GM23338 (cell line): ENCODE data around the gene OCA2. TPM values are rescaled to one million over a fixed set of nuclear protein-coding genes. Genes with fewer than 3 reads are reported as not detected.

Source experiments
- ATAC-seq: fragments of 200-7000 bp; cut with Tn5 transposase; 3 replicates; pipeline ENCODE4 v1.9.1; 2020
- DNase-seq: peaks from one replicate; pipeline ENCODE4 v3.0.0-alpha.2; 2015; ENCODE audit warnings: low spot score
- H2AFZ ChIP-seq: fragments of 200-600 bp; sonication (generic); 2 replicates; pipeline ENCODE4 v1.8.0; 2016; ENCODE audit warnings: antibody characterized with exemption, mild to moderate bottlenecking, moderate library complexity
- H3F3A ChIP-seq: fragments of 200-600 bp; sonication (generic); replicated peaks from 2 replicates; pipeline ENCODE4 v1.8.0; 2017; ENCODE audit warnings: antibody characterized with exemption, mixed run types, low read depth
- H3K27ac ChIP-seq: fragments of 200-600 bp; sonication (generic); 2 replicates; pipeline ENCODE4 v1.6.1; 2016; ENCODE audit warnings: low read depth
- H3K27me3 ChIP-seq: fragments of 200-600 bp; sonication (generic); 2 replicates; pipeline ENCODE4 v1.8.0; 2016; ENCODE audit warnings: mild to moderate bottlenecking, mixed run types, moderate library complexity; ENCODE audit not compliant: insufficient read depth
- H3K36me3 ChIP-seq: fragments of 200-600 bp; sonication (generic); 2 replicates; pipeline ENCODE4 v1.8.0; 2016; ENCODE audit warnings: mild to moderate bottlenecking; ENCODE audit not compliant: insufficient read depth
- H3K4me1 ChIP-seq: fragments of 200-600 bp; sonication (generic); 2 replicates; pipeline ENCODE4 v1.8.0; 2016; ENCODE audit warnings: mild to moderate bottlenecking, moderate library complexity; ENCODE audit not compliant: insufficient read depth
- H3K4me2 ChIP-seq: fragments of 200-600 bp; sonication (generic); 2 replicates; pipeline ENCODE4 v1.7.1; 2017; ENCODE audit warnings: mixed run types
- H3K4me3 ChIP-seq: fragments of 200-600 bp; sonication (generic); 2 replicates; pipeline ENCODE4 v1.6.1; 2016; ENCODE audit warnings: mixed run types
- H3K79me2 ChIP-seq: fragments of 200-600 bp; sonication (generic); replicated peaks from 2 replicates; pipeline ENCODE4 v1.8.0; 2017; ENCODE audit warnings: mild to moderate bottlenecking; ENCODE audit not compliant: insufficient read depth
- H3K9me2 ChIP-seq: fragments of 200-600 bp; sonication (generic); 2 replicates; pipeline ENCODE4 v1.8.0; 2017; ENCODE audit not compliant: insufficient read depth
- H4K20me1 ChIP-seq: fragments of 200-600 bp; sonication (generic); replicated peaks from 2 replicates; pipeline ENCODE4 v1.8.0; 2017; ENCODE audit warnings: mild to moderate bottlenecking; ENCODE audit not compliant: insufficient read depth
- H3K27ac Mint-ChIP-seq: 2 replicates; pipeline ENCODE4 v1.8.0; 2020; ENCODE audit warnings: inconsistent platforms, mild to moderate bottlenecking, moderate library complexity, mixed read lengths
- H3K27me3 Mint-ChIP-seq: 3 replicates; pipeline ENCODE4 v1.8.0; 2022; ENCODE audit warnings: low read depth, mild to moderate bottlenecking, moderate library complexity, mixed read lengths, inconsistent platforms; ENCODE audit not compliant: insufficient read depth, poor library complexity
- H3K36me3 Mint-ChIP-seq: 3 replicates; pipeline ENCODE4 v1.8.0; 2021; ENCODE audit warnings: low read depth, mild to moderate bottlenecking, inconsistent platforms, moderate library complexity, mixed read lengths
- H3K4me1 Mint-ChIP-seq: 3 replicates; pipeline ENCODE4 v1.8.0; 2020; ENCODE audit warnings: mild to moderate bottlenecking, inconsistent platforms, mixed read lengths
- H3K4me3 Mint-ChIP-seq: 3 replicates; pipeline ENCODE4 v1.8.0; 2021; ENCODE audit warnings: moderate library complexity, mild to moderate bottlenecking, inconsistent platforms, mixed read lengths
- H3K9me3 Mint-ChIP-seq: 3 replicates; pipeline ENCODE4 v1.8.0; 2020; ENCODE audit warnings: moderate library complexity, mild to moderate bottlenecking, inconsistent platforms, mixed read lengths
- CTCF ChIP-seq, 2 experiments: fragments of 200-600 bp in 1 of 2; sonication (generic) in 1 of 2; conservative IDR thresholded peaks; 2 replicates each; pipeline versions ENCODE4 v1.5.1 to v1.6.1; 2016 to 2017; ENCODE audit warnings: antibody characterized with exemption in 2 of 2, low read depth in 2 of 2, mild to moderate bottlenecking in 2 of 2, moderate library complexity in 1 of 2
- ETS1 ChIP-seq: IDR thresholded peaks from 2 replicates; pipeline ENCODE4 v1.6.1; 2016; ENCODE audit warnings: antibody characterized with exemption
- EZH2 ChIP-seq: fragments of 200-600 bp; sonication (generic); IDR thresholded peaks from one replicate; pipeline ENCODE4 v1.8.0; 2017; ENCODE audit warnings: antibody characterized with exemption, mild to moderate bottlenecking, low read depth; ENCODE audit not compliant: unreplicated experiment
- NANOG ChIP-seq: IDR thresholded peaks from 2 replicates; pipeline ENCODE4 v1.6.1; 2016; ENCODE audit warnings: antibody characterized with exemption, borderline replicate concordance
- POLR2AphosphoS5 ChIP-seq: IDR thresholded peaks from 2 replicates; pipeline ENCODE4 v1.6.1; 2016; ENCODE audit warnings: antibody characterized with exemption, low read depth
- REST ChIP-seq: IDR thresholded peaks from one replicate; pipeline ENCODE4 v1.6.1; 2018; ENCODE audit warnings: antibody characterized with exemption; ENCODE audit not compliant: unreplicated experiment
- STAT1 ChIP-seq: IDR thresholded peaks from one replicate; pipeline ENCODE4 v1.6.1; 2016; ENCODE audit warnings: antibody characterized with exemption; ENCODE audit not compliant: unreplicated experiment
- ZNF114 ChIP-seq: fragments of 250-450 bp; sonication (Bioruptor Pico); IDR thresholded peaks from 2 replicates; pipeline ENCODE4 v1.5.0; 2020; ENCODE audit warnings: mild to moderate bottlenecking, moderate library complexity
- polyA plus RNA-seq: library from polyadenylated mRNA; unstranded; fragments of >200 nt; fragmentation: Nextera tagmentation; extraction: Ambion mirVana; gene quantifications from 2 replicates; pipeline ENCODE4 v1.2.1, GENCODE V29; 2016
- total RNA-seq: library from RNA; depleted of rRNA; stranded (reverse); fragments of >200 nt; shearing (Covaris generic); gene quantifications from 2 replicates; pipeline ENCODE4 v1.2.3, GENCODE V29; 2014

Gene OCA2
- total and polyA plus RNA-seq, 2 experiments from 2014 or later: 0.40 to 0.69 TPM

- TF ChIP-seq REST: no peak
- no peak for TF ChIP-seq ETS1
- TF ChIP-seq CTCF (conservative IDR thresholded peaks at IDR 0.05; ENCODE audit: low read depth in 2 of 2): no peak
- no peak for TF ChIP-seq NANOG
- no peak for TF ChIP-seq EZH2
- no peak for TF ChIP-seq ZNF114 (CRISPR knock-in tag)
- TF ChIP-seq POLR2AphosphoS5: no peak
- no peak for TF ChIP-seq STAT1
These were observed 327.2 kb downstream of the OCA2 start (continued) for GRCh38 chr15:27771892-27772291.

- no peak overlapping the region for H3K27ac Mint-ChIP-seq
- peaks cover 16% of the 10 kb centered on the region; the same call in 2 of the 3 replicates for H3K9me3 Mint-ChIP-seq
- Histone ChIP-seq H3K4me1 (peaks cover 10% of the 10 kb centered on the region), H3K27ac (no peak overlapping the region), H3K4me2 (no peak overlapping the region), H3K36me3 (no peaks in the 10 kb centered on the region), H3K27me3 (no peaks in the 10 kb centered on the region), H3K4me3 (no peak overlapping the region), H3K9me2 (peaks cover 8% of the 10 kb centered on the region; the same call in 1 of the 2 replicates), H3F3A (no peaks in the 10 kb centered on the region), H3K79me2 (no peaks in the 10 kb centered on the region), H4K20me1 (no peaks in the 10 kb centered on the region), H2AFZ (no peak overlapping the region)
- H3K36me3 Mint-ChIP-seq: peaks cover 16% of the 10 kb centered on the region
- peaks cover 9% of the 10 kb centered on the region for H3K27me3 Mint-ChIP-seq
- no peak for ATAC-seq
- no peak for TF ChIP-seq NANOG
- no peak for TF ChIP-seq POLR2AphosphoS5
- no peak for TF ChIP-seq EZH2
- no peak for DNase-seq
- H3K4me1 Mint-ChIP-seq: peaks cover 12% of the 10 kb centered on the region
- H3K4me3 Mint-ChIP-seq: no peak overlapping the region
These were observed 328.2 kb downstream of the OCA2 start for GRCh38 chr15:27770769-27771554.
